ENCODE results near the gene STK10. TPM values are rescaled to one million over a fixed set of nuclear protein-coding genes. Genes with fewer than 3 reads are reported as not detected.

The STK10 gene
- total RNA-seq, 2 donors from 2014 or later, result 14.3 to 17.9 TPM

DNA sequence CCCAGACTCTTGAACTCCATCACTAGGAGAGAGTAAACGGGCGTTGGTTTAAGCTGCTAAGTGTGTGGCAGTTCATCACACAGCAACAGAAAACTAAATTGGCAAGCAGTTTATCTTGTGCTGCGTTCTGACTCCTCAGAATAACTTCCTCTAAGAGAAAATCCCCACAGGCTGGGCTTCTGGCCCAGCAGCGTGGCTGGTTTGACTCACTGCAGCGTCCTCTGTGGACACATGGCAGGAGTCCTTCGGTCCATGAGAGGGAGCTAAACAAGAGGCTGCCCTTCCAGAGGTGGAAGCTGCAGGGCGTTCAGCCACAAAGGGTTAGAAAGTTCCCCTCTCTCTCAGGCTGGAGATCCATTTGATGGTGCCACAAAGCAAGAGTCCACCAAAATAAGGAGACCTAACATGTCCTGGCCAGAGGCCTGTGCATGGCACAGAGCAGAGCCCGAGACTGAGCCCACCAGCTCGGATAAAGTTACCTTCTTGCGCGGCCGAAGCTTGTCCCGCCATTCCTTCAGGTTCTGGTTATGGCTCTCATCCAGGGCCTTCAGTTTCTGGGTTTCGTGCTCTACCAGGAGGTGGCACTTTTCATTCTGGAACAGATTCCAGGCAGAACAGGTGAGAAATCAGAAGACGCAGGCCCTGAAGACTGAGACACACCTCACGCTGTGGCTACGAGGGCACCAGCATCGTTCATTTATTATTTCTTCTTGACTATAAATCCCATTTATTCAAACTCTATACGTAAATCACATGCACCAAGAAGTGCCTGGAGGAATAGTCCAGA, 135.4 kb downstream of the STK10 start:
- Histone ChIP-seq H3K36me3 (ENCODE audit: control insufficient read depth, insufficient read depth, low read length) (no peaks in the 10 kb centered on the region), H3K9ac (ENCODE audit: extremely low read depth, low read length, poor library complexity, severe bottlenecking) (no peak overlapping the region), H3K27ac (ENCODE audit: low read depth, low read length) (no peak overlapping the region), H3K9me3 (ENCODE audit: control insufficient read depth, low read length) (no peaks in the 10 kb centered on the region), H3K4me1 (ENCODE audit: control insufficient read depth, insufficient read depth, low read length) (peaks cover 6% of the 10 kb centered on the region), H3K4me3 (ENCODE audit: low read length) (no peak overlapping the region), H3K27me3 (ENCODE audit: control insufficient read depth, insufficient read depth, low read length, poor library complexity, severe bottlenecking) (no peaks in the 10 kb centered on the region)
- no peak for DNase-seq
- peaks cover 4% of the 10 kb centered on the region for H3K4me1 Mint-ChIP-seq
- H3K27ac Mint-ChIP-seq, result peak overlapping the region; percentile 30
- H3K4me3 Mint-ChIP-seq, result no peak overlapping the region
- TF ChIP-seq, protein P1, sequence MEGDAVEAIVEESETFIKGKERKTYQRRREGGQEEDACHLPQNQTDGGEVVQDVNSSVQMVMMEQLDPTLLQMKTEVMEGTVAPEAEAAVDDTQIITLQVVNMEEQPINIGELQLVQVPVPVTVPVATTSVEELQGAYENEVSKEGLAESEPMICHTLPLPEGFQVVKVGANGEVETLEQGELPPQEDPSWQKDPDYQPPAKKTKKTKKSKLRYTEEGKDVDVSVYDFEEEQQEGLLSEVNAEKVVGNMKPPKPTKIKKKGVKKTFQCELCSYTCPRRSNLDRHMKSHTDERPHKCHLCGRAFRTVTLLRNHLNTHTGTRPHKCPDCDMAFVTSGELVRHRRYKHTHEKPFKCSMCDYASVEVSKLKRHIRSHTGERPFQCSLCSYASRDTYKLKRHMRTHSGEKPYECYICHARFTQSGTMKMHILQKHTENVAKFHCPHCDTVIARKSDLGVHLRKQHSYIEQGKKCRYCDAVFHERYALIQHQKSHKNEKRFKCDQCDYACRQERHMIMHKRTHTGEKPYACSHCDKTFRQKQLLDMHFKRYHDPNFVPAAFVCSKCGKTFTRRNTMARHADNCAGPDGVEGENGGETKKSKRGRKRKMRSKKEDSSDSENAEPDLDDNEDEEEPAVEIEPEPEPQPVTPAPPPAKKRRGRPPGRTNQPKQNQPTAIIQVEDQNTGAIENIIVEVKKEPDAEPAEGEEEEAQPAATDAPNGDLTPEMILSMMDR (conservative IDR thresholded peaks at IDR 0.05), result peak; percentile 37
- H3K36me3 Mint-ChIP-seq (ENCODE audit: low read depth), result peaks cover 6% of the 10 kb centered on the region
- 93 to 95% methylated on average over 15 to 19 of the region's 19 CpGs for WGBS, 2 experiments (ENCODE audit: insufficient coverage in 1 of 2, insufficient read length in 1 of 2)
- H3K9me3 Mint-ChIP-seq, result no peaks in the 10 kb centered on the region
- no peaks in the 10 kb centered on the region for H3K27me3 Mint-ChIP-seq (ENCODE audit: insufficient read depth)

DNA sequence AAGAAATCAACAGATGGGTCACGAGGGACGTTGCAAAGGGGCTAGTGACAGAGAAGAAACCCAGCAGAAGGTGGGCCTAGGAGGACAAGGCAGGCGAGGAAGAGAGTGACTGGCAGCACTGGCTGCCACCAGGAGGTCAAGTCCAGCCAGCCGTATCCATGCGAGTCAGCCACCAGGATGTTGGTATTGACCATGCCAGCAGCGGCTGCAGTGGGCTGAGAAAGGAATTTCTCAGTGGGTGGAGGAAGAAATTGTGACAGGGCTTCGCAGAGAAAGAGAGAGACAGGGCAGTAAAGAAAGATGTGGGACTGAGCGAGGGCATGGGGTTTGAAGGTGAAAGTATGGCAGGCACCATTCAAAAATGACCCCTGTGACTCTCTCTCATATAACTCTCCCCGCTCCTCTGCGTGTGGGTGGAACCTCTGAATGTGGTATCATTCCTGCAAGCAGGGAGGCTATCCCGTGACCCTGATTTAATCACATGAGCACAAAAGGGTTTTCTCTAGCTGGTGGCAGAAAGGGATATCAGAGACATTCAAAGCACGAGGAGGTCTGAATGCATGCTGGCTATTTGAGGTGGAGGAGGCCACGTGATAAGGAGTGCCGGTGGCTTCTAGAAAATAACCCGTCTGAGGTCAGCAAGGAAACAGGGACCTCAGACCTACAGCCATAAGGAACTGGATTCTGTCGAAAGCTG, 136.2 kb downstream of the STK10 start:
- H3K27me3 Mint-ChIP-seq (ENCODE audit: insufficient read depth), result no peaks in the 10 kb centered on the region
- Histone ChIP-seq H3K27me3 (ENCODE audit: control insufficient read depth, insufficient read depth, low read length, poor library complexity, severe bottlenecking) (no peaks in the 10 kb centered on the region), H3K4me1 (ENCODE audit: control insufficient read depth, insufficient read depth, low read length) (peaks cover 6% of the 10 kb centered on the region), H3K9me3 (ENCODE audit: control insufficient read depth, low read length) (no peaks in the 10 kb centered on the region), H3K4me3 (ENCODE audit: low read length) (no peak overlapping the region), H3K27ac (ENCODE audit: low read depth, low read length) (no peak overlapping the region), H3K36me3 (ENCODE audit: control insufficient read depth, insufficient read depth, low read length) (no peaks in the 10 kb centered on the region), H3K9ac (ENCODE audit: extremely low read depth, low read length, poor library complexity, severe bottlenecking) (no peak overlapping the region)
- no peaks in the 10 kb centered on the region for H3K9me3 Mint-ChIP-seq
- no peak overlapping the region for H3K4me3 Mint-ChIP-seq
- DNase-seq, result no peak
- TF ChIP-seq, protein P1 (conservative IDR thresholded peaks at IDR 0.05), result no peak
- WGBS, 2 experiments (ENCODE audit: insufficient coverage in 1 of 2, insufficient read length in 1 of 2), result 90 to 91% methylated on average over 10 to 16 of the region's 16 CpGs
- peaks cover 6% of the 10 kb centered on the region for H3K36me3 Mint-ChIP-seq (ENCODE audit: low read depth)
- H3K4me1 Mint-ChIP-seq, result peaks cover 4% of the 10 kb centered on the region
- no peak overlapping the region for H3K27ac Mint-ChIP-seq

DNA sequence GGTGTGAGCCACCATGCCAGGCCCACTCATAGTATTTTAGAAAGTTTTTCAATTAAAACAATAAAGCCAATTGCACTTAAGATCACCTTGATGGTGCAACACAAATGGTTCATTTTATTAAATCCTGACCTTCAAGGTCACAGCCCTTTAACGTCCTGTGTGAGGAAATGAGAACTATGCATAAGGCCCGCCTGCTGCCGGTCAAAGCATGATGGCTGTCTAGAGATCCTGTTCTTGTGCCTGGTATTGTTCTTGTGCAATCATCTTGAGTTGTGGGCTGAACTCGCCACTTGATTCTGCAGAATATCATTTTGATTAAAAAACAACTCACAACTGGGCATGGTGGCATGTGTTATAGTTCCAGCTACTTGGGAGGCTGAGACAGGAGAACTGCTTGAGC, 137.9 kb downstream of the STK10 start:
- H3K9me3 Mint-ChIP-seq, result no peaks in the 10 kb centered on the region
- Histone ChIP-seq H3K27me3 (ENCODE audit: control insufficient read depth, insufficient read depth, low read length, poor library complexity, severe bottlenecking) (no peaks in the 10 kb centered on the region), H3K36me3 (ENCODE audit: control insufficient read depth, insufficient read depth, low read length) (no peaks in the 10 kb centered on the region), H3K4me3 (ENCODE audit: low read length) (no peak overlapping the region), H3K27ac (ENCODE audit: low read depth, low read length) (no peak overlapping the region), H3K4me1 (ENCODE audit: control insufficient read depth, insufficient read depth, low read length) (peaks cover 6% of the 10 kb centered on the region), H3K9me3 (ENCODE audit: control insufficient read depth, low read length) (no peaks in the 10 kb centered on the region), H3K9ac (ENCODE audit: extremely low read depth, low read length, poor library complexity, severe bottlenecking) (no peak overlapping the region)
- TF ChIP-seq, protein P1 (conservative IDR thresholded peaks at IDR 0.05), result no peak
- 92 to 93% methylated on average over 4 of the region's 4 CpGs for whole genome bisulfite sequencing, 2 experiments (ENCODE audit: insufficient coverage in 1 of 2, insufficient read length in 1 of 2)
- no peak overlapping the region for H3K27ac Mint-ChIP-seq
- peaks cover 4% of the 10 kb centered on the region for H3K36me3 Mint-ChIP-seq (ENCODE audit: low read depth)
- peaks cover 5% of the 10 kb centered on the region for H3K4me1 Mint-ChIP-seq
- DNase-seq, result no peak
- H3K4me3 Mint-ChIP-seq, result no peak overlapping the region
- H3K27me3 Mint-ChIP-seq (ENCODE audit: insufficient read depth), result no peaks in the 10 kb centered on the region
